GM12801 (cell line): Measurements from ENCODE around the gene GBF1.

Experiments used
- CTCF ChIP-seq: IDR thresholded peaks from one replicate; pipeline ENCODE4 v1.5.1; 2011; ENCODE audit warnings: control low read depth; ENCODE audit not compliant: insufficient read length; ENCODE audit errors: extremely low read depth

GBF1 gene

GRCh38 chr10:102424916-102425315 lies 179.6 kb downstream of the GBF1 start:
- no peak for TF ChIP-seq CTCF

GRCh38 chr10:102425444-102425843 lies 180.1 kb downstream of the GBF1 start:
- TF ChIP-seq CTCF = no peak

- TF ChIP-seq CTCF = no peak
Measured at GRCh38 chr10:102426803-102427287, 181.5 kb downstream of the GBF1 start.

- TF ChIP-seq CTCF = no peak
Measured at GRCh38 chr10:102429468-102429867, 184.1 kb downstream of the GBF1 start.

GRCh38 chr10:102431452-102432124 lies 186.3 kb downstream of the GBF1 start:
- no peak for TF ChIP-seq CTCF
